ENCODE measurements around the gene RGSL1.

DNA sequence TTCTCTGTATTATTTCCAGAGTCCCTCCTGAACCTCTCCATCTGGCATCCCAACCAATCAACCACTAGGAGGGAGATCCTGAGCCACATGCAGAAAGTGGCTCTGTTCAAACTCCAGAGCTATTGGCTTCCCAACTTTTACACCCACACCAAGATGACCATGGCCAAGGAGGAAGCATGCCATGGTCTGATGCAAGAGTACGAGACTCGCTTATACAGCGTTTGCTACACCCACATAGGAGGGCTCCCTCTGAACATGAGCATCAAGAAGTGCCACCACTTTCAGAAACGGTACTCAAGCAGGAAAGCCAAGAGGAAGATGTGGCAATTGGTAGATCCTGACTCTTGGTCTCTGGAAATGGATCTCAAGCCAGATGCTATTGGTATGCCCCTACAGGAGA, 23.6 kb downstream of the RGSL1 start:
- TF ChIP-seq EP300 (conservative IDR thresholded peaks at IDR 0.05; ENCODE audit: poor library complexity, severe bottlenecking) (no peak), POLR2AphosphoS5 (IDR thresholded peaks at IDR 0.05) (no peak), TAF1 (IDR thresholded peaks at IDR 0.05; ENCODE audit: low read depth) (no peak), EZH2 (IDR thresholded peaks at IDR 0.05; ENCODE audit: borderline replicate concordance, insufficient read depth, low read length, poor library complexity, severe bottlenecking) (no peak), SMC3 (conservative IDR thresholded peaks at IDR 0.05; ENCODE audit: poor library complexity) (no peak), RAD21 (conservative IDR thresholded peaks at IDR 0.05) (no peak)
- TF ChIP-seq, protein P1, sequence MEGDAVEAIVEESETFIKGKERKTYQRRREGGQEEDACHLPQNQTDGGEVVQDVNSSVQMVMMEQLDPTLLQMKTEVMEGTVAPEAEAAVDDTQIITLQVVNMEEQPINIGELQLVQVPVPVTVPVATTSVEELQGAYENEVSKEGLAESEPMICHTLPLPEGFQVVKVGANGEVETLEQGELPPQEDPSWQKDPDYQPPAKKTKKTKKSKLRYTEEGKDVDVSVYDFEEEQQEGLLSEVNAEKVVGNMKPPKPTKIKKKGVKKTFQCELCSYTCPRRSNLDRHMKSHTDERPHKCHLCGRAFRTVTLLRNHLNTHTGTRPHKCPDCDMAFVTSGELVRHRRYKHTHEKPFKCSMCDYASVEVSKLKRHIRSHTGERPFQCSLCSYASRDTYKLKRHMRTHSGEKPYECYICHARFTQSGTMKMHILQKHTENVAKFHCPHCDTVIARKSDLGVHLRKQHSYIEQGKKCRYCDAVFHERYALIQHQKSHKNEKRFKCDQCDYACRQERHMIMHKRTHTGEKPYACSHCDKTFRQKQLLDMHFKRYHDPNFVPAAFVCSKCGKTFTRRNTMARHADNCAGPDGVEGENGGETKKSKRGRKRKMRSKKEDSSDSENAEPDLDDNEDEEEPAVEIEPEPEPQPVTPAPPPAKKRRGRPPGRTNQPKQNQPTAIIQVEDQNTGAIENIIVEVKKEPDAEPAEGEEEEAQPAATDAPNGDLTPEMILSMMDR (IDR thresholded peaks at IDR 0.05; ENCODE audit: poor library complexity, severe bottlenecking): no peak
- TF ChIP-seq, protein P2, sequence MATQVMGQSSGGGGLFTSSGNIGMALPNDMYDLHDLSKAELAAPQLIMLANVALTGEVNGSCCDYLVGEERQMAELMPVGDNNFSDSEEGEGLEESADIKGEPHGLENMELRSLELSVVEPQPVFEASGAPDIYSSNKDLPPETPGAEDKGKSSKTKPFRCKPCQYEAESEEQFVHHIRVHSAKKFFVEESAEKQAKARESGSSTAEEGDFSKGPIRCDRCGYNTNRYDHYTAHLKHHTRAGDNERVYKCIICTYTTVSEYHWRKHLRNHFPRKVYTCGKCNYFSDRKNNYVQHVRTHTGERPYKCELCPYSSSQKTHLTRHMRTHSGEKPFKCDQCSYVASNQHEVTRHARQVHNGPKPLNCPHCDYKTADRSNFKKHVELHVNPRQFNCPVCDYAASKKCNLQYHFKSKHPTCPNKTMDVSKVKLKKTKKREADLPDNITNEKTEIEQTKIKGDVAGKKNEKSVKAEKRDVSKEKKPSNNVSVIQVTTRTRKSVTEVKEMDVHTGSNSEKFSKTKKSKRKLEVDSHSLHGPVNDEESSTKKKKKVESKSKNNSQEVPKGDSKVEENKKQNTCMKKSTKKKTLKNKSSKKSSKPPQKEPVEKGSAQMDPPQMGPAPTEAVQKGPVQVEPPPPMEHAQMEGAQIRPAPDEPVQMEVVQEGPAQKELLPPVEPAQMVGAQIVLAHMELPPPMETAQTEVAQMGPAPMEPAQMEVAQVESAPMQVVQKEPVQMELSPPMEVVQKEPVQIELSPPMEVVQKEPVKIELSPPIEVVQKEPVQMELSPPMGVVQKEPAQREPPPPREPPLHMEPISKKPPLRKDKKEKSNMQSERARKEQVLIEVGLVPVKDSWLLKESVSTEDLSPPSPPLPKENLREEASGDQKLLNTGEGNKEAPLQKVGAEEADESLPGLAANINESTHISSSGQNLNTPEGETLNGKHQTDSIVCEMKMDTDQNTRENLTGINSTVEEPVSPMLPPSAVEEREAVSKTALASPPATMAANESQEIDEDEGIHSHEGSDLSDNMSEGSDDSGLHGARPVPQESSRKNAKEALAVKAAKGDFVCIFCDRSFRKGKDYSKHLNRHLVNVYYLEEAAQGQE (IDR thresholded peaks at IDR 0.05; ENCODE audit: borderline replicate concordance): no peak

Data from neural cell (in vitro differentiated cells).